SH-SY5Y (cell line): Measurements from ENCODE around the gene SDHAF1.

ENCODE experiments used
- GATA2 ChIP-seq: IDR thresholded peaks from 2 replicates; pipeline ENCODE4 v1.6.1; 2011; ENCODE audit warnings: mild to moderate bottlenecking, low read depth, low read length
- GATA3 ChIP-seq: IDR thresholded peaks from 2 replicates; pipeline ENCODE4 v1.6.1; 2011; ENCODE audit warnings: low read depth, mild to moderate bottlenecking, low read length, moderate library complexity

GRCh38 chr19:35973487-35973886 lies 21.5 kb upstream of the SDHAF1 start:
- no peak for TF ChIP-seq GATA2
- TF ChIP-seq GATA3: no peak
